ENCODE results near the gene TSFM.

The TSFM gene

GRCh38 chr12:57829025-57829777 lies 46.6 kb downstream of the TSFM start:
- CTCF ChIA-PET, result interaction anchor here (0.7 to 4.2 kb wide), 8 partner anchors 18 to 78 kb away, joined by 3 to 39 read pairs (median 4); partner anchors contain the start of gene CTDSP2
- Histone ChIP-seq H3K4me3 (ENCODE audit: low read depth, low read length) (no peak overlapping the region), H3K9me3 (ENCODE audit: control insufficient read depth, insufficient read depth, low read depth, low read length) (no peaks in the 10 kb centered on the region), H3K27ac (ENCODE audit: extremely low read depth, low read depth, low read length) (no peak overlapping the region), H3K36me3 (ENCODE audit: control insufficient read depth in 2 of 2, insufficient read depth in 1 of 2, low read length in 2 of 2) (peaks cover 20 to 58% of the 10 kb centered on the region in 2 experiments; a peak in 2 of 3 replicates), H3K4me1 (ENCODE audit: control insufficient read depth, insufficient read depth, low read length) (no peaks in the 10 kb centered on the region; the same call in 1 of the 2 replicates)
- TF ChIP-seq RBAK (tag by site-specific recombination; IDR thresholded peaks at IDR 0.05), result no peak
- no peak for TF ChIP-seq OVOL3 (tag by site-specific recombination; IDR thresholded peaks at IDR 0.05)
- TF ChIP-seq ZNF510 (tag by site-specific recombination; IDR thresholded peaks at IDR 0.05; ENCODE audit: insufficient replicate concordance), result no peak
- TF ChIP-seq SCRT1 (tag by site-specific recombination; IDR thresholded peaks at IDR 0.05; ENCODE audit: borderline replicate concordance), result no peak
- no peak for TF ChIP-seq CTCF (tag by site-specific recombination; IDR thresholded peaks at IDR 0.05)
- POLR2A ChIA-PET, result no interaction called here

- no peaks in the 10 kb centered on the region for H3K9me3 ChIP-seq (ENCODE audit: control insufficient read depth, insufficient read depth, low read depth, low read length)
- H3K4me1 ChIP-seq (ENCODE audit: control insufficient read depth, insufficient read depth, low read length), result no peaks in the 10 kb centered on the region; the same call in 1 of the 2 replicates
- H3K36me3 ChIP-seq (ENCODE audit: control insufficient read depth in 2 of 2, insufficient read depth in 1 of 2, low read length in 2 of 2), result peaks cover 14 to 46% of the 10 kb centered on the region in 2 experiments; a peak in 2 of 3 replicates
- ChIA-PET POLR2A (no interaction called here), CTCF (interaction anchor here (0.8 to 4.2 kb wide), 6 partner anchors 12 to 77 kb away, joined by 3 to 39 read pairs (median 6); partner anchors contain the start of gene CTDSP2)
- no peak overlapping the region for H3K4me3 ChIP-seq (ENCODE audit: low read depth, low read length)
- no peak for TF ChIP-seq ZNF157 (tag by site-specific recombination; IDR thresholded peaks at IDR 0.05)
- TF ChIP-seq SETDB1 (IDR thresholded peaks at IDR 0.05; ENCODE audit: insufficient read length, low read length), result no peak
- TF ChIP-seq ZSCAN23 (tag by site-specific recombination; IDR thresholded peaks at IDR 0.05), result no peak
- TF ChIP-seq ZNF548 (tag by site-specific recombination; IDR thresholded peaks at IDR 0.05), result no peak
- TF ChIP-seq ZNF202 (tag by site-specific recombination; IDR thresholded peaks at IDR 0.05; ENCODE audit: borderline replicate concordance), result no peak
- no peak for TF ChIP-seq ZNF184 (tag by site-specific recombination; IDR thresholded peaks at IDR 0.05)
- no peak for TF ChIP-seq HOXA7 (CRISPR knock-in tag; IDR thresholded peaks at IDR 0.05; ENCODE audit: borderline replicate concordance)
- TF ChIP-seq ZNF792 (tag by site-specific recombination; IDR thresholded peaks at IDR 0.05), result no peak
- TF ChIP-seq ZSCAN5A (tag by site-specific recombination; IDR thresholded peaks at IDR 0.05), result no peak
- no peak for TF ChIP-seq ZBTB21 (tag by site-specific recombination; IDR thresholded peaks at IDR 0.05)
- TF ChIP-seq ZNF660 (tag by site-specific recombination; IDR thresholded peaks at IDR 0.05), result no peak
- no peak for TF ChIP-seq ZBTB17 (tag by site-specific recombination; IDR thresholded peaks at IDR 0.05)
- no peak overlapping the region for H3K27ac ChIP-seq (ENCODE audit: extremely low read depth, low read depth, low read length)
Measured at GRCh38 chr12:57830393-57830792, 47.8 kb downstream of the TSFM start.

- peaks cover 23% of the 10 kb centered on the region for H3K4me1 ChIP-seq (ENCODE audit: control insufficient read depth, insufficient read depth, low read length)
- peaks cover 3 to 20% of the 10 kb centered on the region in 2 experiments; a peak in 2 of 3 replicates for H3K36me3 ChIP-seq (ENCODE audit: control insufficient read depth in 2 of 2, insufficient read depth in 1 of 2, low read length in 2 of 2)
- POLR2A ChIA-PET, result interaction anchor here (0.6 to 1.4 kb wide), 9 partner anchors 9 to 98 kb away, joined by 3 to 7 read pairs (median 4); partner anchors contain the start of gene CTDSP2
- H3K4me3 ChIP-seq (ENCODE audit: low read depth, low read length), result no peak overlapping the region
- CTCF ChIA-PET, result interaction anchor here (0.7 to 7.8 kb wide), 10 partner anchors 10 to 1512 kb away, joined by 3 to 120 read pairs (median 6); no protein-coding TSS in a partner anchor
- H3K9me3 ChIP-seq (ENCODE audit: control insufficient read depth, insufficient read depth, low read depth, low read length), result no peaks in the 10 kb centered on the region
- TF ChIP-seq ZNF138 (tag by site-specific recombination; IDR thresholded peaks at IDR 0.05; ENCODE audit: borderline replicate concordance) (no peak), REPIN1 (tag by site-specific recombination; IDR thresholded peaks at IDR 0.05; ENCODE audit: low read depth) (no peak), ZSCAN30 (tag by site-specific recombination; IDR thresholded peaks at IDR 0.05) (no peak), ZNF660 (tag by site-specific recombination; IDR thresholded peaks at IDR 0.05) (no peak), ZNF16 (tag by site-specific recombination; IDR thresholded peaks at IDR 0.05; ENCODE audit: low read depth) (no peak)
- H3K27ac ChIP-seq (ENCODE audit: extremely low read depth, low read depth, low read length), result no peak overlapping the region
Measured at GRCh38 chr12:57832966-57833365, 50.4 kb downstream of the TSFM start.

All from HEK293 (cell line).